GM18502 (cell line): Measurements from ENCODE around the gene DNAH14.
"Not testable (repeated sequence)": the region's sequence is repeated elsewhere in the genome, so short reads cannot be mapped to it uniquely, and the experiment has no call there.

Experiments
- ATAC-seq: cut with Tn5 transposase; IDR thresholded peaks from one replicate; pipeline ENCODE4 v1.9.1; 2021; ENCODE audit warnings: mild to moderate bottlenecking; ENCODE audit not compliant: unreplicated experiment, poor library complexity

DNAH14 gene

GRCh38 chr1:225329996-225330395 lies 400.5 kb downstream of the DNAH14 start:
- ATAC-seq: not testable (repeated sequence)

DNA sequence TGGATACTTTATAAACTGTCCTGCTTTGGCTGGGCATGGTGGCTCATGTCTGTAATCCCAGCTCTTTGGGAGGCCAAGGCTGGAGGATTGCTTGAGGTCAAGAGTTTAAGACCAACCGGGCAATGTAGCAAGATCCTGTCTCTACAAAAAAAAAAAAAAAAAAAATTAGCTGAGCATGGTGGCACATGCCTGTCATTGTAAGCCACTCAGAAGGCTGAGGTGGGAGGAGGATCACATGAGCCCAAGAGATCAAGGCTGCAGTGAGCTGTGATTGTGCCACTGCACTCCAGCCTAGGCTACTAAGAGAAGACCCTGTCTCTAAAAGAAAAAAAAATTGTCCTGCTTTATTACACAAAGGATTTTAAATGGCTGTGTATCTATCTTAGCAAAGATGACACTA lies 403.2 kb downstream of the DNAH14 start:
- ATAC-seq: no peak

GRCh38 chr1:225335098-225335778 lies 405.8 kb downstream of the DNAH14 start:
- not testable (repeated sequence) for ATAC-seq

DNA sequence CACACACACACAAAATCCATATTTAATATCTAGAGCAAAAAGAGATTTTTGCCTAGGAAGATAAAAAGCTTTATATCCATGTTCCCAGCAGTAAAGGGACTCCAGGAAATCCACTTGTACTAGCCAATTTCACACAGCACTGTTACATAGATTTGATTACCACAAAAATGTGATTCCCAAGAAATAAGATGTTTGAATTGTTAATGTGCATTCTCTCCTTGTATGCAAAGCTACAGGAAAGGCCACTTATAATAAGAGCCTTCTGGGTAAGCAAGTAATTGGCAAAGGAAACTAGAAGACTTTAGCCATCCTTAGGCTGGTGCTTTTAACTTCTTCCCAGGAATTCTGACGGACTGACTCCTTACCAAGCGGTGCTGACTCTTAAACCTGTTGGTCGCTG lies 409.1 kb downstream of the DNAH14 start:
- no peak for ATAC-seq

- ATAC-seq: no peak
Observed at GRCh38 chr1:225341642-225342041, 412.2 kb downstream of the DNAH14 start.

- ATAC-seq: no peak
Observed at GRCh38 chr1:225342695-225343094, 413.2 kb downstream of the DNAH14 start.

- no peak for ATAC-seq
Observed at GRCh38 chr1:225343618-225344017, 414.1 kb downstream of the DNAH14 start.

DNA sequence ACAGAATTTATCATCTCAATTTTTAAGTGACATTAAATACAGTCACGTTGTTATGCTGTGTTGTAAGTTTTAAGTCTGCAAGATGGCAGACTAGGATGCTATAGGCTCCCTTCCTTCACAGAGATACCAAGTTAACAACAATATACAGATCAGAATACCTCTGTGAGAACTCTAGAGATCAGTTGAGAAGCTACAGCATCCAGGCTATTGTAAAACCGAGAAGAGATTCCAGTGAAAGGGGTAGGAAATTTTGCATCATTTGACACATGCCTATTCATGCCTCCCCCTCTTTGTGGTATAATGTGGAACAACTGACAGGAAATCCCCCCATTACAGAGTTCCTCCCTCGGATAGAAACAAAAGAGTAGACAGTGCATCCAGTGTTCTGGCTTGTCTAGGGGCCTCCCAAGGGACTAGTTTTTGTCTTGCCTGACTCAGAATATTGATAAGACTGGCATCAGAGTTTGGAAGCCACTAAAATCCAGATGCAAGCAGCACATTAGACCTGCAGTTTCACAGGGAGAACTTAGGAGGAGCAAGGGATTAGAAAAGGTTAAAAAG lies 417.7 kb downstream of the DNAH14 start:
- peak; percentile 62 for ATAC-seq

DNA sequence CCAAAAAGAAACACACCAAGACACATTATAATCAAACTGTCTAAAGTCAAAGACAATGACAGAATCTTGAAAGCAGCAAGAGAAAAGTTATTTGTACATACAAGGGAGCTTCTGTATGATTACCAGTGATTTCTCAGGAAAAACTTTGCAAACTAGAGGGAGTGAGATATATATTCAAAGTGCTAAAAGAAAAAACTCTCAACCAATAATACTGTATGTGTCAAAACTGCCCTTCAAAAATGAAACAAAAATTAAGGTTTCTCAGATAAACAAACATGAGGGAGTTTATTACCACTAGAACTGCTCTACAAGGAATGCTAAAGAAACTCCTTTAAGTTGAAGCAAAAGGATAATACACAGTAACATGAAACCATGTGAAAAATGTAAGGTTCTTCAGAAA lies 418.9 kb downstream of the DNAH14 start:
- no peak for ATAC-seq

GRCh38 chr1:225349826-225350225 lies 420.4 kb downstream of the DNAH14 start:
- no peak for ATAC-seq

DNA sequence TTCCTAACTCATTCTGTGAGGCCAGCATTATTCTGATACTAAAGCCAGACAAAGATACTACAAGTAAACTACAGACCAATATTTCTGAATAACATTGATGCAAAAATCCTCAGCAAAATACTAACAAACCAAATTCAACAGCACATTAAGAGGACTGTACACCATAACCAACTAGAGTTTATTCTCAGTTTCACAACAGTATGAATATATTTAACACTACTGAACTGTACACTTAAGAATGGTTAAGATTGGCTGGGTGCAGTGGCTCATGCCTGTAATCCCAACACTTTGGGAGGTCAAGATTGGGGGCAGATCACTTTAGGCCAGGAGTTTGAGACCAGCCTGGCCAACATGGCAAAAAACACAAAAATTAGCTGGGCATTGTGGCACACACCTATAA lies 421.4 kb downstream of the DNAH14 start:
- ATAC-seq: no peak

DNA sequence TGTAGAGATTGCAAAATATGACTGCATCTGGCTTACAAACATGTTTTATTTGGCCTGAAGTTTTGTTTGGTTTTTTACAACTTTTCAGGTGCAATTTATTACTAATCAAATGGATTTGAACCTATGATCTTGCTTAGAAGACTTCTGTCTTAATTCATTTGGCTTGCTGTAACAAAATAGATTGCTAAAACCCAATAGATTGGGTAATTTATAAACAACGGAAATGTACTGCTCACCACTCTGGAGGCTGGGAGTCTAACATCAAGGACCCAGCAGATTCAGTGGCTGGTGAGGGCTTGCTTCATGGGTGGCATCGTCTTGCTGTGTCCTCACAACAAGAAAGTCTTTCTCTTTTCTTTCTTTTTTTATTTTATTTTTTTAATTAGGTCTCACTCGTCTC lies 425.4 kb downstream of the DNAH14 start:
- no peak for ATAC-seq

DNA sequence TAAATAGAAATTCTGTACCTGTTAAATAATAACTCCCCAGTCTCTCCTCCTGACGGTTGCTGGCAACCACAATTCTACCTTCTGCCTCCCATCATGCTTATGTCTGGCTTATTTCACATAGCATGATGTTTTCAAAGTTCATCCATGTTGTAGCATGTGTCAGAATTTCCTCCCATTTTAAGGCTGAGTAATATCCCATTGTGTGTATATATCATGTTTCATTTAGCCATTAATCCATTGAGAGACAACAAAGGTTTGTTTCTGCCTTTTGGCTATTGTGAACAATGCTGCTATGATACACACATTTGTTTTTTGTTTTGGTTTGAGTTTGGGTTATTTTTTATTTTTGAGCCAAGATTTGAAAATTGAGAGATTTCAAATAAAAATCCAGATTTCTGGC lies 426.4 kb downstream of the DNAH14 start:
- ATAC-seq: no peak

GRCh38 chr1:225360119-225360518 lies 430.6 kb downstream of the DNAH14 start:
- ATAC-seq: no peak

- no peak for ATAC-seq
Observed at GRCh38 chr1:225361176-225361575, 431.7 kb downstream of the DNAH14 start.

DNA sequence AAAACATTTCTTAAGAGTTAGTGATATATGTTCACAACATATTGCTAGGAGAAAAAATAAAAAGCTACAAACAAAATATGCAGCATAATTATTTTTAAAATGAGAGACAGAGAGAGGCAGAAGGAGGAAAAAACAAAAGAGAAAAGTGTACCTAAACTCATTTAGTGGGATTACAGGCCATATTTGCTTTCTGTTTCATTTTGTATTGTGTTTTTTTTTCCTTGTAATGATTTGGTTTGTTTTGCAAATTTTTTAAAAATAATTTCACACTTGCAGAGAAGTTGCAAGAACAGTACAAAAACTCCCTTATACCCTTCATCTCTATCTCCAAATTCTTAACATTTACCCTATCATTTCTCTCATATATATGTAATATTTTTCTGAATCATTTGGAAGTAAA lies 433.3 kb downstream of the DNAH14 start:
- peak; percentile 44 for ATAC-seq

GRCh38 chr1:225364439-225364838 lies 435.0 kb downstream of the DNAH14 start:
- no peak for ATAC-seq

GRCh38 chr1:225366018-225366417 lies 436.5 kb downstream of the DNAH14 start:
- ATAC-seq: no peak

- no peak for ATAC-seq
Observed at GRCh38 chr1:225366552-225366951, 437.1 kb downstream of the DNAH14 start.

DNA sequence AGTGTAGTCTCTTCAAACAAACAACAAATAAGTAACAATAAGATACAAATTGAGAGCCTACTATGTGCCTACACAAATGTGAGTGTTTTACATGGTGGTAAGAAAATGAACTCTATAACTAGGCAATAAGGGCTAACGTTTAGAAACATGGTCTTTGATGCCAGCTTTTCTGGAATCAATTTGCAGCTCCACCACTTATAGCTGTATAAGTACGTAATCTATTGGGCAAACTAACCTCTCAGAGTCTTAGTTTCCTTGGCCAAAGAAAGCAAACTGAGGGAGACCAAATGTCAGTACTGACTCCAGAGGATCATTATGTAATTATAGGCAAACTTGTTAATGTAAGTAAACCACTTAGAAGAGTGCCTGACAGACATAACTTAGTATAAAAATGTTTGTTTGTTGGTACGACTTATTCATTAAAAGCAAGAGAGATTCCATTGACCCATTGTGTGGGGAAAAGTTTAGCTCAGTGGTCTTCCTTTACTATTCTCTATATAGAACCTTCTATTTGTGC lies 438.6 kb downstream of the DNAH14 start:
- ATAC-seq: no peak

- no peak for ATAC-seq
Observed at GRCh38 chr1:225371366-225372010, 442.0 kb downstream of the DNAH14 start.

DNA sequence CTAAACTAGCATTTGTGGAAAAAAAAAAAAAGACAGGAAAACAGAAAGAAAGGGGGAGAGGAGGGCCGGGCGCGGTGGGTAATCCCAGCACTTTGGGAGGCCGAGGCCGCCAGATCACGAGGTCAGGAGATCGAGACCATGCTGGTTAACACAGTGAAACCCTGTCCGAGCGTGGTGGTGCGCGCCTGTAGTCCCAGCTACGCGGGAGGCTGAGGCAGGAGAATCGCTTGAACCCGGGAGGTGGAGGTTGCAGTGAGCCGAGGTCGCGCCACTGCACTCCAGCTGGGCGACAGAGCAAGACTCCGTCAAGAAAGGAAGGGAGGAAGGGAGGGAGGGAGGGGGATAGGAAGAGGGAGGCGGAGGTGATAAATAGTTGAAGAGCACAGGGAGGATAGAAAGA lies 443.7 kb downstream of the DNAH14 start:
- ATAC-seq: no peak
